Measurements from ENCODE around the gene BMP4. TPM values are rescaled to one million over a fixed set of nuclear protein-coding genes. Genes with fewer than 3 reads are reported as not detected.

BMP4 gene
- total RNA-seq, 1 experiment from 2014 or later, result 12.2 TPM

GRCh38 chr14:53916239-53916638 lies 40.4 kb downstream of the BMP4 start:
- no peak overlapping the region for H3K4ac ChIP-seq (ENCODE audit: low read depth, low read length)
- H3K27ac Mint-ChIP-seq, result no peak overlapping the region; a peak in 1 of 7 replicates
- H3K9ac ChIP-seq (ENCODE audit: extremely low read depth, insufficient read length, low read length), result no peak overlapping the region
- H3K23me2 ChIP-seq (ENCODE audit: insufficient read length, low read depth, low read length, poor library complexity, severe bottlenecking), result no peaks in the 10 kb centered on the region
- no peak overlapping the region for H4K8ac ChIP-seq (replicated peaks; ENCODE audit: insufficient read length, low read depth, low read length)
- no peak overlapping the region for H3K18ac ChIP-seq (ENCODE audit: insufficient read length, low read depth, low read length)
- H3K56ac ChIP-seq (ENCODE audit: insufficient read length, low read depth, low read length), result no peak overlapping the region
- no peak overlapping the region for H2BK12ac ChIP-seq (ENCODE audit: insufficient read length, low read depth, low read length)
- H3T11ph ChIP-seq (ENCODE audit: low read length), result no peak overlapping the region
- no peak overlapping the region for H4K5ac ChIP-seq (ENCODE audit: insufficient read length, low read depth, low read length)
- no peak overlapping the region for H3K4me3 Mint-ChIP-seq
- no peak overlapping the region for H2AK5ac ChIP-seq (ENCODE audit: insufficient read length, low read length)
- no CpG with 5 or more reads among the region's 1 CpG for WGBS (ENCODE audit: extremely low coverage, insufficient read length, low lambda C conversion rate)
- no peak overlapping the region for H2BK15ac ChIP-seq (ENCODE audit: low read depth, low read length)
- no peak for DNase-seq
- no peak overlapping the region for H2AFZ ChIP-seq (ENCODE audit: low read length)
- H3K9me3 Mint-ChIP-seq, result peaks cover 4 to 8% of the 10 kb centered on the region in 2 experiments; a peak in 4 of 5 replicates
- H4K91ac ChIP-seq (ENCODE audit: insufficient read length, low read depth, low read length), result no peak overlapping the region
- H2BK5ac ChIP-seq (ENCODE audit: insufficient read length, low read length), result no peak overlapping the region
- H3K27me3 Mint-ChIP-seq (ENCODE audit: low read depth), result no peaks in the 10 kb centered on the region
- no peak overlapping the region for H3K23ac ChIP-seq (ENCODE audit: insufficient read length, low read depth, low read length)
- H3K4me2 ChIP-seq (ENCODE audit: insufficient read depth, insufficient read length, low read length), result no peak overlapping the region
- no peak for TF ChIP-seq CTCF (conservative IDR thresholded peaks at IDR 0.05)
- no peak overlapping the region for H2BK20ac ChIP-seq (ENCODE audit: low read depth, low read length, poor library complexity, severe bottlenecking)
- no peak overlapping the region for H2BK120ac ChIP-seq (ENCODE audit: low read depth, low read length, poor library complexity, severe bottlenecking)
- H4K20me1 ChIP-seq (ENCODE audit: control insufficient read depth, insufficient read depth, insufficient read length), result no peaks in the 10 kb centered on the region
- H3K36me3 Mint-ChIP-seq (ENCODE audit: insufficient read depth in 1 of 3, low read depth in 3 of 3), result peaks cover 0 to 14% (median 0%) of the 10 kb centered on the region in 3 experiments; a peak in 2 of 7 replicates
- H3K79me1 ChIP-seq (ENCODE audit: insufficient read depth, low read depth, low read length, poor library complexity, severe bottlenecking), result no peaks in the 10 kb centered on the region
- H3K9me3 ChIP-seq (ENCODE audit: control insufficient read depth, low read depth, low read length), result no peaks in the 10 kb centered on the region
- H3K4me1 ChIP-seq (ENCODE audit: insufficient read depth, low read length), result no peaks in the 10 kb centered on the region
- H3K14ac ChIP-seq (ENCODE audit: insufficient read depth, low read length), result no peak overlapping the region
- no peaks in the 10 kb centered on the region; the same call in 1 of the 2 replicates for H3K79me2 ChIP-seq (ENCODE audit: insufficient read depth, low read length)
- peaks cover 14 to 21% of the 10 kb centered on the region in 2 experiments for H3K4me1 Mint-ChIP-seq
- H3K27me3 ChIP-seq (ENCODE audit: insufficient read depth, low read length), result no peaks in the 10 kb centered on the region
- no peak overlapping the region for H3K27ac ChIP-seq (ENCODE audit: insufficient read length, low read depth, low read length)

Data from H9 (cell line).